Stimulated activated naive CD8-positive, alpha-beta T cell treated with anti-CD3 and anti-CD28 coated beads, Interleukin-15, Interleukin-2, amounts not matched to agents 100 U/mL and 50 U/mL, for 24 hours (primary cell): ENCODE measurements around the gene HDLBP.

Experiments used
- ATAC-seq: fragments of 150-1000 bp; cut with Tn5 transposase; one replicate; pipeline ENCODE4 v1.10.0; 2021
- DNase-seq: peaks from one replicate; pipeline ENCODE4 v3.0.0; 2021

HDLBP gene

GRCh38 chr2:241255542-241256167, 59.8 kb downstream of the HDLBP start:
- no peak for DNase-seq
- ATAC-seq, result no peak

GRCh38 chr2:241254904-241255351, 60.5 kb downstream of the HDLBP start:
- DNase-seq, result no peak
- no peak for ATAC-seq

GRCh38 chr2:241252778-241253475, 62.5 kb downstream of the HDLBP start:
- no peak for ATAC-seq
- DNase-seq, result no peak

- ATAC-seq, result no peak
These were observed 65.8 kb downstream of the HDLBP start for GRCh38 chr2:241249654-241250053.

GRCh38 chr2:241248897-241249296, 66.6 kb downstream of the HDLBP start:
- ATAC-seq (no peak), DNase-seq (no peak)

More at GRCh38 chr2:241249654-241250053, 65.8 kb downstream of the HDLBP start:
- no peak for DNase-seq

GRCh38 chr2:241248289-241248688, 67.2 kb downstream of the HDLBP start:
- DNase-seq (no peak), ATAC-seq (no peak)

- no peak for ATAC-seq
- DNase-seq, result no peak
These were observed 71.1 kb downstream of the HDLBP start for GRCh38 chr2:241244368-241244767.

- DNase-seq, result no peak
- no peak for ATAC-seq
These were observed 73.2 kb downstream of the HDLBP start for GRCh38 chr2:241242306-241242705.

GRCh38 chr2:241241669-241242068, 73.8 kb downstream of the HDLBP start:
- DNase-seq (no peak), ATAC-seq (no peak)

GRCh38 chr2:241240320-241241004, 75.0 kb downstream of the HDLBP start:
- no peak for DNase-seq
- ATAC-seq, result no peak

GRCh38 chr2:241239552-241240202, 75.8 kb downstream of the HDLBP start:
- no peak for DNase-seq
- no peak for ATAC-seq

GRCh38 chr2:241238693-241239198, 76.7 kb downstream of the HDLBP start:
- DNase-seq (no peak), ATAC-seq (no peak)

GRCh38 chr2:241237949-241238371, 77.5 kb downstream of the HDLBP start:
- ATAC-seq (no peak), DNase-seq (no peak)

GRCh38 chr2:241237047-241237446, 78.4 kb downstream of the HDLBP start:
- DNase-seq, result no peak
- ATAC-seq, result no peak

- ATAC-seq (no peak), DNase-seq (no peak)
These were observed 79.4 kb downstream of the HDLBP start for GRCh38 chr2:241235859-241236593.

- ATAC-seq, result no peak
- no peak for DNase-seq
These were observed 80.3 kb downstream of the HDLBP start for GRCh38 chr2:241234962-241235740.

- ATAC-seq (no peak), DNase-seq (no peak)
These were observed 81.2 kb downstream of the HDLBP start for GRCh38 chr2:241234066-241234790.

- no peak for ATAC-seq
- DNase-seq, result no peak
These were observed 82.5 kb downstream of the HDLBP start for GRCh38 chr2:241232736-241233575.

GRCh38 chr2:241230435-241230834, 85.0 kb downstream of the HDLBP start:
- no peak for DNase-seq
- no peak for ATAC-seq
